A673 (cell line): ENCODE data around the gene PPP2R3B.

ENCODE experiments used
- CTCF ChIP-seq: fragments of 300-800, 200-600 bp; sonication (generic); conservative IDR thresholded peaks from 2 replicates; pipeline ENCODE4 v1.5.1; 2017; ENCODE audit warnings: low read depth, mild to moderate bottlenecking, antibody characterized with exemption, low read length, moderate library complexity, mixed read lengths
- EZH2 ChIP-seq: fragments of 200-600 bp; sonication (generic); IDR thresholded peaks from 2 replicates; pipeline ENCODE4 v1.6.1; 2017; ENCODE audit warnings: borderline replicate concordance, low read depth, mild to moderate bottlenecking, mixed read lengths, antibody characterized with exemption, low read length; ENCODE audit not compliant: poor library complexity, severe bottlenecking

- no peak for TF ChIP-seq EZH2
- TF ChIP-seq CTCF: no peak
Measured at GRCh38 chrX:334331-334891, 52.3 kb downstream of the PPP2R3B start.
